Measurements from ENCODE around the gene UPK1A. TPM values are rescaled to one million over a fixed set of nuclear protein-coding genes. Genes with fewer than 3 reads are reported as not detected.
A peak's percentile ranks its signal among the peaks of the same experiment; 100 is the strongest.

Gene UPK1A
- total and polyA plus RNA-seq, 4 experiments from 2014 or later = 0.55 to 0.72 TPM; not detected in 2

- Histone ChIP-seq H3K27ac (ENCODE audit: low read depth, low read length) (no peak overlapping the region), H3K4me1 (ENCODE audit: insufficient read depth, low read length) (no peaks in the 10 kb centered on the region), H3K9me3 (ENCODE audit: control insufficient read depth in 1 of 2, low read length in 2 of 2) (no peaks in the 10 kb centered on the region), H3K27me3 (ENCODE audit: insufficient read depth, low read length) (no peaks in the 10 kb centered on the region), H3K4me3 (ENCODE audit: low read length in 2 of 2) (no peak overlapping the region), H3K36me3 (ENCODE audit: insufficient read depth, low read length) (no peaks in the 10 kb centered on the region)
- H3K4me3 Mint-ChIP-seq = no peak overlapping the region
- no peak overlapping the region for H3K27ac Mint-ChIP-seq
- intact Hi-C loops (cut with micrococcal nuclease) = no loop called here
- ChIA-PET CTCF (ENCODE audit: partially characterized antibody) (no interaction called here), POLR2A (ENCODE audit: partially characterized antibody) (no interaction called here)
- H3K4me1 Mint-ChIP-seq = peaks cover 0 to 5% (median under 1%) of the 10 kb centered on the region in 4 donors
- H3K27me3 Mint-ChIP-seq = peaks cover 6 to 8% of the 10 kb centered on the region in 2 donors
- H3K36me3 Mint-ChIP-seq = peaks cover 0 to 17% of the 10 kb centered on the region in 2 donors
- DNase-seq = no peak
- peaks cover 0 to 2% (median 0%) of the 10 kb centered on the region in 8 donors for H3K9me3 Mint-ChIP-seq
Measured at GRCh38 chr19:35665604-35666003, 713 bp upstream of the UPK1A start.

GRCh38 chr19:35669566-35669965 lies 3.2 kb downstream of the UPK1A start:
- no peak for DNase-seq
- H3K36me3 Mint-ChIP-seq = no peaks in the 10 kb centered on the region
- H3K4me3 Mint-ChIP-seq = peak overlapping the region in 1 of 8 donors; percentile 41
- POLR2A ChIA-PET (ENCODE audit: partially characterized antibody) = interaction anchor here (0.7 kb wide), 1 partner anchor 583 kb away, joined by 3 read pairs; no protein-coding TSS in a partner anchor
- Histone ChIP-seq H3K27me3 (ENCODE audit: insufficient read depth, low read length) (no peaks in the 10 kb centered on the region), H3K9me3 (ENCODE audit: control insufficient read depth in 1 of 2, low read length in 2 of 2) (no peaks in the 10 kb centered on the region), H3K4me3 (ENCODE audit: low read length in 2 of 2) (no peak overlapping the region), H3K27ac (ENCODE audit: low read depth, low read length) (no peak overlapping the region), H3K4me1 (ENCODE audit: insufficient read depth, low read length) (peaks cover 3% of the 10 kb centered on the region), H3K36me3 (ENCODE audit: insufficient read depth, low read length) (no peaks in the 10 kb centered on the region)
- H3K27me3 Mint-ChIP-seq = peaks cover 16 to 19% of the 10 kb centered on the region in 2 donors
- CTCF ChIA-PET (ENCODE audit: partially characterized antibody) = no interaction called here
- intact Hi-C loops (cut with micrococcal nuclease) = no loop called here
- H3K27ac Mint-ChIP-seq = no peak overlapping the region
- H3K9me3 Mint-ChIP-seq = peaks cover 0 to 2% (median 0%) of the 10 kb centered on the region in 8 donors
- H3K4me1 Mint-ChIP-seq = peaks cover 7 to 10% (median 8%) of the 10 kb centered on the region in 4 donors

- Histone ChIP-seq H3K27me3 (ENCODE audit: insufficient read depth, low read length) (no peaks in the 10 kb centered on the region), H3K9me3 (ENCODE audit: control insufficient read depth in 1 of 2, low read length in 2 of 2) (no peaks in the 10 kb centered on the region), H3K4me1 (ENCODE audit: insufficient read depth, low read length) (peaks cover 3% of the 10 kb centered on the region), H3K27ac (ENCODE audit: low read depth, low read length) (no peak overlapping the region), H3K4me3 (ENCODE audit: low read length in 2 of 2) (no peak overlapping the region), H3K36me3 (ENCODE audit: insufficient read depth, low read length) (no peaks in the 10 kb centered on the region)
- peaks cover 7 to 10% (median 8%) of the 10 kb centered on the region in 4 donors for H3K4me1 Mint-ChIP-seq
- peaks cover 0 to 2% (median 0%) of the 10 kb centered on the region in 8 donors for H3K9me3 Mint-ChIP-seq
- peak overlapping the region in 1 of 8 donors; percentile 41 for H3K4me3 Mint-ChIP-seq
- H3K27me3 Mint-ChIP-seq = peaks cover 16 to 19% of the 10 kb centered on the region in 2 donors
- H3K36me3 Mint-ChIP-seq = no peaks in the 10 kb centered on the region
- no peak for DNase-seq
- POLR2A ChIA-PET (ENCODE audit: partially characterized antibody) = interaction anchor here (0.7 kb wide), 1 partner anchor 583 kb away, joined by 3 read pairs; no protein-coding TSS in a partner anchor
- CTCF ChIA-PET (ENCODE audit: partially characterized antibody) = no interaction called here
- intact Hi-C loops (cut with micrococcal nuclease) = no loop called here
- H3K27ac Mint-ChIP-seq = peak overlapping the region in 1 of 7 donors; percentile 39
Measured at GRCh38 chr19:35669974-35670373, 3.7 kb downstream of the UPK1A start.

- Histone ChIP-seq H3K27me3 (ENCODE audit: insufficient read depth, low read length) (no peaks in the 10 kb centered on the region), H3K27ac (ENCODE audit: low read depth, low read length) (no peak overlapping the region), H3K4me1 (ENCODE audit: insufficient read depth, low read length) (peaks cover 3% of the 10 kb centered on the region), H3K4me3 (ENCODE audit: low read length in 2 of 2) (no peak overlapping the region), H3K36me3 (ENCODE audit: insufficient read depth, low read length) (no peaks in the 10 kb centered on the region), H3K9me3 (ENCODE audit: control insufficient read depth in 1 of 2, low read length in 2 of 2) (no peaks in the 10 kb centered on the region)
- peak overlapping the region in 1 of 7 donors; percentile 36 for H3K27ac Mint-ChIP-seq
- peaks cover 16 to 19% of the 10 kb centered on the region in 2 donors for H3K27me3 Mint-ChIP-seq
- POLR2A ChIA-PET (ENCODE audit: partially characterized antibody) = no interaction called here
- intact Hi-C loops (cut with micrococcal nuclease) = no loop called here
- H3K4me3 Mint-ChIP-seq = no peak overlapping the region
- no peaks in the 10 kb centered on the region for H3K36me3 Mint-ChIP-seq
- CTCF ChIA-PET (ENCODE audit: partially characterized antibody) = no interaction called here
- peaks cover 0 to 2% (median 0%) of the 10 kb centered on the region in 8 donors for H3K9me3 Mint-ChIP-seq
- H3K4me1 Mint-ChIP-seq = peaks cover 7 to 10% (median 8%) of the 10 kb centered on the region in 4 donors
- no peak for DNase-seq
Measured at GRCh38 chr19:35670686-35671085, 4.4 kb downstream of the UPK1A start.

GRCh38 chr19:35671818-35672217 lies 5.5 kb downstream of the UPK1A start:
- POLR2A ChIA-PET (ENCODE audit: partially characterized antibody) = no interaction called here
- Mint-ChIP-seq H3K4me3 (peak overlapping the region in 1 of 8 donors; percentile 3), H3K9me3 (peaks cover 0 to 2% (median 0%) of the 10 kb centered on the region in 8 donors)

GRCh38 chr19:35673121-35673804 lies 6.9 kb downstream of the UPK1A start:
- Mint-ChIP-seq H3K27me3 (peaks cover 16 to 19% of the 10 kb centered on the region in 2 donors), H3K9me3 (peaks cover 0 to 2% (median 0%) of the 10 kb centered on the region in 8 donors), H3K4me1 (peaks cover 7 to 10% (median 9%) of the 10 kb centered on the region in 4 donors), H3K36me3 (no peaks in the 10 kb centered on the region), H3K4me3 (peak overlapping the region; percentile 75 to 87 (median 78)), H3K27ac (peak overlapping the region; percentile 43 to 71 (median 58))
- Histone ChIP-seq H3K27me3 (ENCODE audit: insufficient read depth, low read length) (no peaks in the 10 kb centered on the region), H3K4me3 (ENCODE audit: low read length in 2 of 2) (peak overlapping the region in 1 of 2 donors; percentile 12), H3K4me1 (ENCODE audit: insufficient read depth, low read length) (peaks cover 3% of the 10 kb centered on the region), H3K27ac (ENCODE audit: low read depth, low read length) (no peak overlapping the region), H3K9me3 (ENCODE audit: control insufficient read depth in 1 of 2, low read length in 2 of 2) (no peaks in the 10 kb centered on the region), H3K36me3 (ENCODE audit: insufficient read depth, low read length) (no peaks in the 10 kb centered on the region)
- POLR2A ChIA-PET (ENCODE audit: partially characterized antibody) = interaction anchor here (0.5 to 1.4 kb wide), 5 partner anchors 11 to 257 kb away, joined by 3 to 9 read pairs (median 3); partner anchors contain the start of gene COX6B1
- CTCF ChIA-PET (ENCODE audit: partially characterized antibody) = interaction anchor here (0.8 to 1.5 kb wide), 6 partner anchors 19 to 320 kb away, joined by 3 to 6 read pairs (median 3); partner anchors contain the start of gene COX6B1
- intact Hi-C loops (cut with micrococcal nuclease) = no loop called here
- DNase-seq = peak; percentile 15 to 63 (median 24)

More at GRCh38 chr19:35671818-35672217, 5.5 kb downstream of the UPK1A start:
- H3K27me3 Mint-ChIP-seq = peaks cover 16 to 19% of the 10 kb centered on the region in 2 donors
- H3K27me3 ChIP-seq (ENCODE audit: insufficient read depth, low read length) = no peaks in the 10 kb centered on the region
- H3K4me1 ChIP-seq (ENCODE audit: insufficient read depth, low read length) = peaks cover 3% of the 10 kb centered on the region
- peak overlapping the region in 1 of 7 donors; percentile 46 for H3K27ac Mint-ChIP-seq
- DNase-seq = no peak
- H3K4me3 ChIP-seq (ENCODE audit: low read length in 2 of 2) = no peak overlapping the region
- H3K36me3 Mint-ChIP-seq = no peaks in the 10 kb centered on the region
- peaks cover 7 to 10% (median 8%) of the 10 kb centered on the region in 4 donors for H3K4me1 Mint-ChIP-seq
- intact Hi-C loops (cut with micrococcal nuclease) = no loop called here
- CTCF ChIA-PET (ENCODE audit: partially characterized antibody) = no interaction called here
- no peaks in the 10 kb centered on the region for H3K9me3 ChIP-seq (ENCODE audit: control insufficient read depth in 1 of 2, low read length in 2 of 2)
- no peak overlapping the region for H3K27ac ChIP-seq (ENCODE audit: low read depth, low read length)
- H3K36me3 ChIP-seq (ENCODE audit: insufficient read depth, low read length) = no peaks in the 10 kb centered on the region

- Histone ChIP-seq H3K36me3 (ENCODE audit: insufficient read depth, low read length) (no peaks in the 10 kb centered on the region), H3K27me3 (ENCODE audit: insufficient read depth, low read length) (no peaks in the 10 kb centered on the region), H3K27ac (ENCODE audit: low read depth, low read length) (no peak overlapping the region), H3K4me3 (ENCODE audit: low read length in 2 of 2) (no peak overlapping the region), H3K4me1 (ENCODE audit: insufficient read depth, low read length) (peaks cover 3% of the 10 kb centered on the region), H3K9me3 (ENCODE audit: control insufficient read depth in 1 of 2, low read length in 2 of 2) (no peaks in the 10 kb centered on the region)
- Mint-ChIP-seq H3K36me3 (no peaks in the 10 kb centered on the region), H3K4me3 (peak overlapping the region in 1 of 8 donors; percentile 6), H3K27me3 (peaks cover 9 to 11% of the 10 kb centered on the region in 2 donors), H3K27ac (peak overlapping the region in 1 of 7 donors; percentile 85), H3K9me3 (peaks cover 0 to 1% (median 0%) of the 10 kb centered on the region in 8 donors), H3K4me1 (peaks cover 7 to 10% (median 9%) of the 10 kb centered on the region in 4 donors)
- DNase-seq = no peak
- intact Hi-C loops (cut with micrococcal nuclease) = no loop called here
- CTCF ChIA-PET (ENCODE audit: partially characterized antibody) = no interaction called here
- POLR2A ChIA-PET (ENCODE audit: partially characterized antibody) = interaction anchor here (0.6 kb wide), 1 partner anchor 14 kb away, joined by 3 read pairs; no protein-coding TSS in a partner anchor
Measured at GRCh38 chr19:35675589-35676140, 9.3 kb downstream of the UPK1A start.

Measured in CD4-positive, alpha-beta memory T cell (primary cell).